ENCODE data around the gene LAMA4. TPM values are rescaled to one million over a fixed set of nuclear protein-coding genes. Genes with fewer than 3 reads are reported as not detected.

The LAMA4 gene
- total and polyA plus RNA-seq, 4 donors, result 2.1 to 6.0 (median 3.5) TPM

- Histone ChIP-seq H3K27ac (ENCODE audit: low read depth in 1 of 2, low read length in 2 of 2) (no peak overlapping the region), H3K27me3 (ENCODE audit: control insufficient read depth in 4 of 4, insufficient read depth in 4 of 4, low read length in 3 of 4) (no peaks in the 10 kb centered on the region), H3K4me3 (ENCODE audit: low read depth in 1 of 3, low read length in 3 of 3) (no peak overlapping the region), H3K36me3 (ENCODE audit: control insufficient read depth in 4 of 4, insufficient read depth in 3 of 4, low read depth in 1 of 4, low read length in 3 of 4) (no peaks in the 10 kb centered on the region), H3K4me1 (ENCODE audit: control insufficient read depth in 4 of 4, insufficient read depth in 4 of 4, low read length in 3 of 4) (peaks cover 0 to 1% (median 0%) of the 10 kb centered on the region in 4 donors), H3K9me3 (ENCODE audit: control insufficient read depth in 4 of 4, low read length in 3 of 4) (no peaks in the 10 kb centered on the region), H3K9ac (ENCODE audit: low read depth in 1 of 2, low read length in 2 of 2) (no peak overlapping the region)
- WGBS, result 91% methylated on average over 5 of the region's 5 CpGs
- no peak for DNase-seq (ENCODE audit: low spot score)
- TF ChIP-seq RAD21 (IDR thresholded peaks at IDR 0.05), result no peak
- no peak for TF ChIP-seq RXRA (IDR thresholded peaks at IDR 0.05)
- TF ChIP-seq MAX (IDR thresholded peaks at IDR 0.05), result no peak
- no peak for TF ChIP-seq ZBTB33 (IDR thresholded peaks at IDR 0.05)
- TF ChIP-seq HNF4G (IDR thresholded peaks at IDR 0.05), result no peak
- TF ChIP-seq GABPA (IDR thresholded peaks at IDR 0.05 in 1 of 2, conservative IDR thresholded peaks at IDR 0.05 in 1 of 2), result no peak
- no peak for TF ChIP-seq NR2F2 (IDR thresholded peaks at IDR 0.05)
- TF ChIP-seq EGR1 (IDR thresholded peaks at IDR 0.05; ENCODE audit: low read depth in 2 of 2), result no peak
- no peak for TF ChIP-seq TAF1 (conservative IDR thresholded peaks at IDR 0.05)
- no peak for TF ChIP-seq HNF4A (conservative IDR thresholded peaks at IDR 0.05)
- TF ChIP-seq FOXA1 (IDR thresholded peaks at IDR 0.05), result no peak
- no peak for TF ChIP-seq CTCF (IDR thresholded peaks at IDR 0.05; ENCODE audit: low read depth, low read length, missing input control)
- no peak for TF ChIP-seq FOXA2 (IDR thresholded peaks at IDR 0.05)
These were observed 7.1 kb downstream of the LAMA4 start for GRCh38 chr6:112247275-112247674.

- Histone ChIP-seq H3K27me3 (ENCODE audit: control insufficient read depth in 4 of 4, insufficient read depth in 4 of 4, low read length in 3 of 4) (no peaks in the 10 kb centered on the region), H3K9ac (ENCODE audit: low read depth in 1 of 2, low read length in 2 of 2) (no peak overlapping the region), H3K4me1 (ENCODE audit: control insufficient read depth in 4 of 4, insufficient read depth in 4 of 4, low read length in 3 of 4) (no peaks in the 10 kb centered on the region), H3K9me3 (ENCODE audit: control insufficient read depth in 4 of 4, low read length in 3 of 4) (no peaks in the 10 kb centered on the region), H3K4me3 (ENCODE audit: low read depth in 1 of 3, low read length in 3 of 3) (no peak overlapping the region), H3K27ac (ENCODE audit: low read depth in 1 of 2, low read length in 2 of 2) (no peak overlapping the region), H3K36me3 (ENCODE audit: control insufficient read depth in 4 of 4, insufficient read depth in 3 of 4, low read depth in 1 of 4, low read length in 3 of 4) (no peaks in the 10 kb centered on the region)
- 86% methylated on average over 5 of the region's 5 CpGs for WGBS
- no peak for DNase-seq (ENCODE audit: low spot score)
- TF ChIP-seq YY1 (IDR thresholded peaks at IDR 0.05), result no peak
- TF ChIP-seq TAF1 (conservative IDR thresholded peaks at IDR 0.05), result no peak
- TF ChIP-seq MAX (IDR thresholded peaks at IDR 0.05), result no peak
- TF ChIP-seq SP1 (IDR thresholded peaks at IDR 0.05), result no peak
- no peak for TF ChIP-seq GABPA (IDR thresholded peaks at IDR 0.05 in 1 of 2, conservative IDR thresholded peaks at IDR 0.05 in 1 of 2)
- no peak for TF ChIP-seq NR2F2 (IDR thresholded peaks at IDR 0.05)
- no peak for TF ChIP-seq HNF4A (conservative IDR thresholded peaks at IDR 0.05)
- TF ChIP-seq ATF3 (IDR thresholded peaks at IDR 0.05), result no peak
- no peak for TF ChIP-seq JUND (IDR thresholded peaks at IDR 0.05)
- TF ChIP-seq ZBTB33 (IDR thresholded peaks at IDR 0.05), result no peak
- no peak for TF ChIP-seq RAD21 (IDR thresholded peaks at IDR 0.05)
- no peak for TF ChIP-seq FOXA1 (IDR thresholded peaks at IDR 0.05)
These were observed 8.7 kb downstream of the LAMA4 start for GRCh38 chr6:112245511-112246203.

Measured in liver (tissue), 9 donors.